Endothelial cell of umbilical vein (primary cell): ENCODE data around the gene ADCYAP1R1.

Source experiments
- EZH2 ChIP-seq: IDR thresholded peaks from 2 replicates; pipeline ENCODE4 v1.6.1; 2012; ENCODE audit warnings: borderline replicate concordance, low read depth, mild to moderate bottlenecking, moderate library complexity, low read length, inconsistent platforms; ENCODE audit not compliant: severe bottlenecking
- FOS ChIP-seq: IDR thresholded peaks from 2 replicates; pipeline ENCODE4 v1.6.1; 2011; ENCODE audit warnings: mild to moderate bottlenecking, low read length, moderate library complexity, borderline replicate concordance; ENCODE audit not compliant: insufficient read depth
- GATA2 ChIP-seq: IDR thresholded peaks from 2 replicates; pipeline ENCODE4 v1.7.0; 2011; ENCODE audit warnings: low read depth, mild to moderate bottlenecking, moderate library complexity, mixed read lengths, low read length; ENCODE audit not compliant: insufficient read length, insufficient read depth
- JUN ChIP-seq: IDR thresholded peaks from 2 replicates; pipeline ENCODE4 v1.6.1; 2011; ENCODE audit warnings: borderline replicate concordance, low read depth; ENCODE audit not compliant: insufficient read length, insufficient read depth
- MYC ChIP-seq: IDR thresholded peaks from one replicate; pipeline ENCODE4 v1.6.1; 2011; ENCODE audit warnings: mild to moderate bottlenecking, low read depth, low read length
- POLR2A ChIP-seq: IDR thresholded peaks from 2 replicates; pipeline ENCODE4 v1.6.1; 2012; ENCODE audit warnings: low read depth, mild to moderate bottlenecking, control low read depth, low read length
- POLR2AphosphoS5 ChIP-seq: IDR thresholded peaks from 2 replicates; pipeline ENCODE4 v1.6.1; 2012; ENCODE audit warnings: low read depth, mild to moderate bottlenecking, control low read depth, low read length, moderate library complexity; ENCODE audit not compliant: insufficient read depth
- TF ChIP-seq, protein P1 (sequence below), 2 donors: IDR thresholded peaks; 1 replicate in 1 of 2; 2 replicates in 1 of 2; pipeline ENCODE4 v1.5.1; 2011; ENCODE audit warnings: low read length in 2 of 2, mild to moderate bottlenecking in 2 of 2, moderate library complexity in 2 of 2, control low read depth in 1 of 2, inconsistent platforms in 1 of 2, low read depth in 1 of 2; ENCODE audit not compliant: insufficient read depth in 1 of 2; ENCODE audit errors: extremely low read depth in 1 of 2
- TF ChIP-seq, protein P2 (sequence below): IDR thresholded peaks from 2 replicates; pipeline ENCODE4 v1.6.1; 2011; ENCODE audit not compliant: insufficient read depth, insufficient read length

GRCh38 chr7:31111109-31111451, 59.0 kb downstream of the ADCYAP1R1 start:
- TF ChIP-seq, protein P1, sequence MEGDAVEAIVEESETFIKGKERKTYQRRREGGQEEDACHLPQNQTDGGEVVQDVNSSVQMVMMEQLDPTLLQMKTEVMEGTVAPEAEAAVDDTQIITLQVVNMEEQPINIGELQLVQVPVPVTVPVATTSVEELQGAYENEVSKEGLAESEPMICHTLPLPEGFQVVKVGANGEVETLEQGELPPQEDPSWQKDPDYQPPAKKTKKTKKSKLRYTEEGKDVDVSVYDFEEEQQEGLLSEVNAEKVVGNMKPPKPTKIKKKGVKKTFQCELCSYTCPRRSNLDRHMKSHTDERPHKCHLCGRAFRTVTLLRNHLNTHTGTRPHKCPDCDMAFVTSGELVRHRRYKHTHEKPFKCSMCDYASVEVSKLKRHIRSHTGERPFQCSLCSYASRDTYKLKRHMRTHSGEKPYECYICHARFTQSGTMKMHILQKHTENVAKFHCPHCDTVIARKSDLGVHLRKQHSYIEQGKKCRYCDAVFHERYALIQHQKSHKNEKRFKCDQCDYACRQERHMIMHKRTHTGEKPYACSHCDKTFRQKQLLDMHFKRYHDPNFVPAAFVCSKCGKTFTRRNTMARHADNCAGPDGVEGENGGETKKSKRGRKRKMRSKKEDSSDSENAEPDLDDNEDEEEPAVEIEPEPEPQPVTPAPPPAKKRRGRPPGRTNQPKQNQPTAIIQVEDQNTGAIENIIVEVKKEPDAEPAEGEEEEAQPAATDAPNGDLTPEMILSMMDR (IDR thresholded peaks at IDR 0.05; ENCODE audit: extremely low read depth in 1 of 2, insufficient read depth in 1 of 2, low read depth in 1 of 2, low read length in 2 of 2): no peak
- TF ChIP-seq MYC (no peak), EZH2 (no peak), POLR2A (no peak), JUN (no peak), FOS (no peak), POLR2AphosphoS5 (no peak), GATA2 (no peak)
- TF ChIP-seq, protein P2, sequence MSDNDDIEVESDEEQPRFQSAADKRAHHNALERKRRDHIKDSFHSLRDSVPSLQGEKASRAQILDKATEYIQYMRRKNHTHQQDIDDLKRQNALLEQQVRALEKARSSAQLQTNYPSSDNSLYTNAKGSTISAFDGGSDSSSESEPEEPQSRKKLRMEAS: no peak
